HCT116 (cell line): ENCODE results near the gene TCERG1L. TPM values are rescaled to one million over a fixed set of nuclear protein-coding genes. Genes with fewer than 3 reads are reported as not detected.

Experiments
- ATAC-seq: fragments of 200-7000 bp; cut with Tn5 transposase; 2 replicates; pipeline ENCODE4 v1.9.1; 2020; ENCODE audit warnings: mild to moderate bottlenecking, moderate library complexity
- BruUV-seq: library from RNA; stranded (reverse); fragments of 400-500 nt; replicated peaks from 2 replicates; lab custom pipeline; 2021; lab: Mats Ljungman, UMichigan
- CTCF ChIA-PET: fragments of 300-600 bp; sonication (Branson Sonifier 250); formaldehyde crosslinking; loops from one replicate; lab custom pipeline; 2021; ENCODE audit warnings: antibody characterized with exemption; lab: Charles Lee
- POLR2A ChIA-PET: fragments of 300-600, 350-600 bp; sonication (Branson Sonifier 250); formaldehyde crosslinking; loops from one replicate; lab custom pipeline; 2021; ENCODE audit warnings: antibody characterized with exemption; lab: Charles Lee
- RAD21 ChIA-PET, 2 experiments: fragments of 300-600 bp; sonication (Branson Sonifier 250); formaldehyde crosslinking; loops; one replicate each; lab custom pipeline; 2023; ENCODE audit warnings: low total read pairs in 2 of 2; ENCODE audit not compliant: uncharacterized antibody in 2 of 2, unreplicated experiment in 2 of 2, low non-redundant PET in 1 of 2; lab: Charles Lee
- DNase-seq: peaks from one replicate; pipeline ENCODE4 v3.0.0-alpha.2; 2010; ENCODE audit warnings: low read depth, low spot score
- H2AFZ ChIP-seq: fragments of 200-600 bp; shearing (Covaris generic), sonication (generic); 2 replicates; pipeline ENCODE4 v1.6.1; 2017; ENCODE audit warnings: low read depth, mixed run types, mixed read lengths, antibody characterized with exemption, low read length; ENCODE audit not compliant: poor library complexity, severe bottlenecking
- H3K27ac ChIP-seq: 2 replicates; pipeline ENCODE4 v1.5.1; 2012; ENCODE audit warnings: low read depth, low read length
- H3K27me3 ChIP-seq: fragments of 200-600 bp; sonication (generic); 2 replicates; pipeline ENCODE4 v1.6.1; 2016; ENCODE audit warnings: mixed run types, low read length, mixed read lengths; ENCODE audit not compliant: insufficient read depth
- H3K36me3 ChIP-seq, 2 experiments: fragments of 200-500 bp in 1 of 2; fragments of 200-600 bp in 1 of 2; sonication (Bioruptor generic) in 1 of 2; sonication (generic) in 1 of 2; 2 replicates each; pipeline versions ENCODE4 v1.5.1 to v1.6.1; 2014 to 2016; ENCODE audit warnings: low read length in 2 of 2, inconsistent platforms in 1 of 2, mixed read lengths in 1 of 2, mixed run types in 1 of 2; ENCODE audit not compliant: insufficient read depth in 2 of 2, control insufficient read depth in 1 of 2
- H3K4me1 ChIP-seq, 2 experiments: fragments of 200-600 bp in 1 of 2; sonication (generic) in 1 of 2; 2 replicates each; pipeline versions ENCODE4 v1.5.1 to v1.6.1; 2012 to 2017; ENCODE audit warnings: low read length in 2 of 2, inconsistent platforms in 1 of 2, mild to moderate bottlenecking in 1 of 2, mixed read lengths in 1 of 2, mixed run types in 1 of 2, moderate library complexity in 1 of 2; ENCODE audit not compliant: insufficient read depth in 2 of 2, control insufficient read depth in 1 of 2
- H3K4me2 ChIP-seq: fragments of 200-600 bp; sonication (generic); 2 replicates; pipeline ENCODE4 v1.6.1; 2017; ENCODE audit warnings: mixed run types, low read length, mixed read lengths
- H3K4me3 ChIP-seq, 2 experiments: fragments of 200-600 bp in 1 of 2; sonication (generic) in 1 of 2; replicated peaks in 1 of 2; 2 replicates each; pipeline ENCODE4 v1.5.1; 2011 to 2016; ENCODE audit warnings: low read length in 2 of 2, control low read depth in 1 of 2, low read depth in 1 of 2, mild to moderate bottlenecking in 1 of 2, mixed read lengths in 1 of 2, mixed run types in 1 of 2
- H3K79me2 ChIP-seq: fragments of 200-600 bp; sonication (generic); 2 replicates; pipeline ENCODE4 v1.6.1; 2017; ENCODE audit warnings: mild to moderate bottlenecking, mixed run types, low read length, moderate library complexity, mixed read lengths; ENCODE audit not compliant: insufficient read depth
- H3K9ac ChIP-seq: fragments of 200-600 bp; sonication (generic); 2 replicates; pipeline ENCODE4 v1.6.1; 2016; ENCODE audit warnings: low read length, mixed read lengths
- H3K9me2 ChIP-seq: fragments of 200-600 bp; sonication (generic), shearing (Covaris generic); 2 replicates; pipeline ENCODE4 v1.6.1; 2017; ENCODE audit warnings: mixed run types, mild to moderate bottlenecking, moderate library complexity; ENCODE audit not compliant: insufficient read depth
- H3K9me3 ChIP-seq, 2 experiments: fragments of 200-500 bp in 1 of 2; fragments of 200-600 bp in 1 of 2; sonication (Bioruptor generic) in 1 of 2; sonication (generic) in 1 of 2; 2 replicates each; pipeline ENCODE4 v1.6.1; 2014 to 2017; ENCODE audit warnings: low read length in 2 of 2, mixed read lengths in 2 of 2, inconsistent platforms in 1 of 2, low read depth in 1 of 2, mild to moderate bottlenecking in 1 of 2, mixed run types in 1 of 2, moderate library complexity in 1 of 2; ENCODE audit not compliant: control insufficient read depth in 1 of 2, insufficient read depth in 1 of 2
- H4K20me1 ChIP-seq: fragments of 200-600 bp; sonication (generic), shearing (Covaris generic); 2 replicates; pipeline ENCODE4 v1.6.1; 2017; ENCODE audit warnings: mixed run types, mild to moderate bottlenecking, moderate library complexity; ENCODE audit not compliant: insufficient read depth
- ATF3 ChIP-seq: IDR thresholded peaks from 2 replicates; pipeline ENCODE4 v1.6.1; 2012
- CBX3 ChIP-seq: IDR thresholded peaks from 2 replicates; pipeline ENCODE4 v1.6.1; 2012; ENCODE audit warnings: low read depth
- CTCF ChIP-seq, 3 experiments: fragments of 200-600 bp in 1 of 3; sonication (generic) in 1 of 3; IDR thresholded peaks in 2 of 3; conservative IDR thresholded peaks in 1 of 3; 2 replicates each; pipeline ENCODE4 v1.5.1; 2012 to 2017; ENCODE audit warnings: low read depth in 2 of 3, low read length in 2 of 3, antibody characterized with exemption in 1 of 3, borderline replicate concordance in 1 of 3, control low read depth in 1 of 3, mild to moderate bottlenecking in 1 of 3, mixed read lengths in 1 of 3, mixed run types in 1 of 3, moderate library complexity in 1 of 3; ENCODE audit not compliant: insufficient read depth in 1 of 3
- EGR1 ChIP-seq: IDR thresholded peaks from 2 replicates; pipeline ENCODE4 v1.6.1; 2012; ENCODE audit warnings: low read depth
- EZH2 ChIP-seq: fragments of 200-600 bp; sonication (generic); IDR thresholded peaks from 2 replicates; pipeline ENCODE4 v1.6.1; 2017; ENCODE audit warnings: antibody characterized with exemption, mixed run types
- EZH2phosphoT487 ChIP-seq: fragments of 200-600 bp; IDR thresholded peaks from 2 replicates; pipeline ENCODE4 v1.6.1; 2018; ENCODE audit warnings: antibody characterized with exemption, borderline replicate concordance
- FOSL1 ChIP-seq: IDR thresholded peaks from 2 replicates; pipeline ENCODE4 v1.6.1; 2012; ENCODE audit warnings: low read depth
- JUND ChIP-seq: IDR thresholded peaks from 2 replicates; pipeline ENCODE4 v1.6.1; 2012
- POLR2AphosphoS5 ChIP-seq: IDR thresholded peaks from 2 replicates; pipeline ENCODE4 v1.6.1; 2011; ENCODE audit warnings: mild to moderate bottlenecking, low read depth, low read length, moderate library complexity
- SIN3A ChIP-seq: IDR thresholded peaks from 2 replicates; pipeline ENCODE4 v1.6.1; 2012; ENCODE audit warnings: low read depth
- SP1 ChIP-seq: IDR thresholded peaks from 2 replicates; pipeline ENCODE4 v1.6.1; 2012; ENCODE audit warnings: low read depth
- SRF ChIP-seq: IDR thresholded peaks from 2 replicates; pipeline ENCODE4 v1.6.1; 2012; ENCODE audit warnings: low read depth
- YY1 ChIP-seq: IDR thresholded peaks from 2 replicates; pipeline ENCODE4 v1.6.1; 2011; ENCODE audit warnings: low read length, low read depth, moderate library complexity, mild to moderate bottlenecking; ENCODE audit not compliant: insufficient replicate concordance; ENCODE audit errors: extremely low read depth
- ZBTB33 ChIP-seq: IDR thresholded peaks from 2 replicates; pipeline ENCODE4 v1.6.1; 2011; ENCODE audit warnings: mild to moderate bottlenecking, low read length, moderate library complexity; ENCODE audit not compliant: insufficient replicate concordance; ENCODE audit errors: extremely low read depth
- ZFX ChIP-seq: fragments of 450-650 bp; IDR thresholded peaks from 2 replicates; pipeline ENCODE4 v1.6.1; 2017
- intact Hi-C: fragments of 100-400 bp; cut with micrococcal nuclease; formaldehyde crosslinking; loops from 2 replicates; pipeline ENCODE4 v1.10.0; 2022
- total RNA-seq: library from RNA; stranded (reverse); gene quantifications from one replicate; pipeline ENCODE4 v1.2.1, GENCODE V29; 2021; ENCODE audit not compliant: unreplicated experiment

The TCERG1L gene
- total RNA-seq, 1 experiment from 2014 or later, result not detected

- CTCF ChIA-PET, result no interaction called here
- TF ChIP-seq FOSL1, result no peak
- no peak for TF ChIP-seq SIN3A
- no peak for TF ChIP-seq POLR2AphosphoS5
- TF ChIP-seq EGR1, result no peak
- TF ChIP-seq CBX3, result no peak
- no peak for TF ChIP-seq EZH2
- no peak for TF ChIP-seq JUND
- no peak for TF ChIP-seq ZFX
- TF ChIP-seq SP1, result no peak
- TF ChIP-seq SRF, result no peak
- no peak for TF ChIP-seq EZH2phosphoT487
- no peak for TF ChIP-seq YY1
- no peak for TF ChIP-seq ATF3
- TF ChIP-seq ZBTB33, result no peak
- TF ChIP-seq CTCF (IDR thresholded peaks at IDR 0.05 in 2 of 3, conservative IDR thresholded peaks at IDR 0.05 in 1 of 3; ENCODE audit: borderline replicate concordance in 1 of 3, insufficient read depth in 1 of 3, low read depth in 2 of 3, low read length in 2 of 3), result no peak
- no peak for ATAC-seq
Observed at GRCh38 chr10:131099028-131099726, 212.3 kb downstream of the TCERG1L start.

More at GRCh38 chr10:131099028-131099726, 212.3 kb downstream of the TCERG1L start:
- H3K79me2 ChIP-seq, result no peaks in the 10 kb centered on the region
- no peaks in the 10 kb centered on the region for H4K20me1 ChIP-seq
- ChIA-PET RAD21 (no interaction called here), POLR2A (no interaction called here)
- intact Hi-C loops, result no loop called here
- peaks cover 4 to 13% of the 10 kb centered on the region in 2 experiments; a peak in 3 of 4 replicates for H3K4me1 ChIP-seq
- no peak overlapping the region for H3K27ac ChIP-seq
- no peaks in the 10 kb centered on the region for H3K9me2 ChIP-seq
- H3K9ac ChIP-seq, result no peak overlapping the region
- no peak overlapping the region for H3K4me2 ChIP-seq
- no peaks in the 10 kb centered on the region for H3K9me3 ChIP-seq
- no peak overlapping the region for H2AFZ ChIP-seq
- no peak for DNase-seq
- no peaks in the 10 kb centered on the region for H3K27me3 ChIP-seq
- H3K4me3 ChIP-seq, result no peak overlapping the region
- BruUV-seq, result no TSS peak
- H3K36me3 ChIP-seq, result no peaks in the 10 kb centered on the region
